Neural cell (in vitro differentiated cells): ENCODE results near the gene ARID3B. TPM values are rescaled to one million over a fixed set of nuclear protein-coding genes. Genes with fewer than 3 reads are reported as not detected.

Experiments used
- H2AFZ ChIP-seq: fragments of 200-600, 300-800 bp; sonication (generic), shearing (Covaris generic); 2 replicates; pipeline ENCODE4 v1.6.0; 2014; ENCODE audit warnings: low read depth, mild to moderate bottlenecking, antibody characterized with exemption, low read length, moderate library complexity
- H3F3A ChIP-seq: fragments of 200-600 bp; shearing (Covaris generic); 2 replicates; pipeline ENCODE4 v1.6.1; 2016; ENCODE audit warnings: mild to moderate bottlenecking, moderate library complexity, mixed read lengths, antibody characterized with exemption, low read length; ENCODE audit not compliant: insufficient read depth, poor library complexity, severe bottlenecking
- H3K27ac ChIP-seq: fragments of 200-600, 300-800 bp; sonication (generic), shearing (Covaris generic); 2 replicates; pipeline ENCODE4 v1.5.1; 2014; ENCODE audit warnings: mild to moderate bottlenecking, low read length, moderate library complexity
- H3K27me3 ChIP-seq: fragments of 300-800, 200-600 bp; sonication (generic), shearing (Covaris generic); 2 replicates; pipeline ENCODE4 v1.6.0; 2014; ENCODE audit warnings: mild to moderate bottlenecking, low read depth, low read length, moderate library complexity; ENCODE audit not compliant: insufficient read depth
- H3K36me3 ChIP-seq: fragments of 300-800, 200-600 bp; sonication (generic), shearing (Covaris generic); 2 replicates; pipeline ENCODE4 v1.5.1; 2014; ENCODE audit warnings: mild to moderate bottlenecking, antibody characterized with exemption, low read length, moderate library complexity; ENCODE audit not compliant: insufficient read depth
- H3K4me2 ChIP-seq: fragments of 300-800, 200-600 bp; sonication (generic), shearing (Covaris generic); 2 replicates; pipeline ENCODE4 v1.6.0; 2014; ENCODE audit warnings: mild to moderate bottlenecking, low read length
- H3K4me3 ChIP-seq: fragments of 300-800, 200-600 bp; sonication (generic), shearing (Covaris generic); 2 replicates; pipeline ENCODE4 v1.5.1; 2014; ENCODE audit warnings: mild to moderate bottlenecking, low read length, moderate library complexity
- H3K79me2 ChIP-seq: fragments of 200-600 bp; shearing (Covaris generic); replicated peaks from 2 replicates; pipeline ENCODE4 v1.6.0; 2014; ENCODE audit warnings: mild to moderate bottlenecking, low read length, moderate library complexity; ENCODE audit not compliant: insufficient read depth
- H3K9ac ChIP-seq: fragments of 300-800, 200-600 bp; sonication (generic), shearing (Covaris generic); 2 replicates; pipeline ENCODE4 v1.6.1; 2016; ENCODE audit warnings: mild to moderate bottlenecking, low read length, mixed read lengths
- H3K9me2 ChIP-seq: fragments of 200-600 bp; shearing (Covaris generic); 2 replicates; pipeline ENCODE4 v1.6.1; 2016; ENCODE audit warnings: mild to moderate bottlenecking, low read length, mixed read lengths; ENCODE audit not compliant: insufficient read depth
- H3K9me3 ChIP-seq: fragments of 200-600, 300-800 bp; sonication (generic), shearing (Covaris generic); 2 replicates; pipeline ENCODE4 v1.6.1; 2016; ENCODE audit warnings: mild to moderate bottlenecking, mixed run types, low read length, moderate library complexity, mixed read lengths
- H4K20me1 ChIP-seq: fragments of 200-600 bp; shearing (Covaris generic); 2 replicates; pipeline ENCODE4 v1.6.1; 2016; ENCODE audit warnings: mild to moderate bottlenecking, mixed run types; ENCODE audit not compliant: insufficient read depth
- CTCF ChIP-seq: fragments of 450-650 bp; IDR thresholded peaks from 2 replicates; pipeline ENCODE4 v1.5.1; 2014; ENCODE audit warnings: antibody characterized with exemption, mild to moderate bottlenecking, moderate library complexity; ENCODE audit not compliant: poor library complexity, severe bottlenecking
- EP300 ChIP-seq: fragments of 450-650 bp; conservative IDR thresholded peaks from 2 replicates; pipeline ENCODE4 v1.6.1; 2014; ENCODE audit warnings: antibody characterized with exemption, mild to moderate bottlenecking, moderate library complexity; ENCODE audit not compliant: poor library complexity, severe bottlenecking
- EZH2 ChIP-seq: fragments of 200-600, 300-800 bp; shearing (Covaris generic), sonication (generic); IDR thresholded peaks from 2 replicates; pipeline ENCODE4 v1.6.1; 2014; ENCODE audit warnings: antibody characterized with exemption, low read length, borderline replicate concordance, mild to moderate bottlenecking; ENCODE audit not compliant: insufficient read depth, poor library complexity, severe bottlenecking
- MXI1 ChIP-seq: fragments of 450-650 bp; conservative IDR thresholded peaks from 2 replicates; pipeline ENCODE4 v1.6.1; 2014; ENCODE audit warnings: antibody characterized with exemption, mild to moderate bottlenecking; ENCODE audit not compliant: poor library complexity, severe bottlenecking
- POLR2AphosphoS5 ChIP-seq: IDR thresholded peaks from 2 replicates; pipeline ENCODE4 v1.6.1; 2012
- RAD21 ChIP-seq: fragments of 450-650 bp; conservative IDR thresholded peaks from 2 replicates; pipeline ENCODE4 v1.6.1; 2014; ENCODE audit warnings: antibody characterized with exemption, mild to moderate bottlenecking, moderate library complexity
- REST ChIP-seq: IDR thresholded peaks from 2 replicates; pipeline ENCODE4 v1.6.1; 2012; ENCODE audit warnings: borderline replicate concordance
- SMC3 ChIP-seq: fragments of 450-650 bp; conservative IDR thresholded peaks from 2 replicates; pipeline ENCODE4 v1.6.1; 2014; ENCODE audit warnings: antibody characterized with exemption, mild to moderate bottlenecking, moderate library complexity; ENCODE audit not compliant: poor library complexity
- TAF1 ChIP-seq: IDR thresholded peaks from 2 replicates; pipeline ENCODE4 v1.6.1; 2012; ENCODE audit warnings: low read depth
- polyA plus RNA-seq: library from polyadenylated mRNA; depleted of rRNA; stranded (reverse); fragments of >200 nt; gene quantifications from 2 replicates; pipeline ENCODE4 v1.2.3, GENCODE V29; 2014

The ARID3B gene
- polyA plus RNA-seq, 1 donor from 2014 or later, result 11.2 TPM

GRCh38 chr15:74584204-74584603 lies 43.2 kb downstream of the ARID3B start:
- Histone ChIP-seq H3K9me3 (no peaks in the 10 kb centered on the region), H3F3A (no peaks in the 10 kb centered on the region), H2AFZ (no peak overlapping the region), H4K20me1 (no peaks in the 10 kb centered on the region), H3K9ac (no peak overlapping the region), H3K9me2 (no peaks in the 10 kb centered on the region), H3K79me2 (no peaks in the 10 kb centered on the region), H3K4me3 (no peak overlapping the region), H3K36me3 (no peaks in the 10 kb centered on the region), H3K27ac (no peak overlapping the region), H3K4me2 (no peak overlapping the region), H3K27me3 (no peaks in the 10 kb centered on the region)
- TF ChIP-seq CTCF (no peak), EP300 (no peak), SMC3 (no peak)

GRCh38 chr15:74584779-74585178 lies 43.8 kb downstream of the ARID3B start:
- Histone ChIP-seq H3F3A (no peaks in the 10 kb centered on the region), H3K9me3 (no peaks in the 10 kb centered on the region), H3K79me2 (no peaks in the 10 kb centered on the region), H2AFZ (no peak overlapping the region), H3K9me2 (no peaks in the 10 kb centered on the region), H4K20me1 (no peaks in the 10 kb centered on the region), H3K4me2 (no peak overlapping the region), H3K27me3 (no peaks in the 10 kb centered on the region), H3K27ac (no peak overlapping the region), H3K36me3 (no peaks in the 10 kb centered on the region), H3K9ac (no peak overlapping the region), H3K4me3 (no peak overlapping the region)
- TF ChIP-seq POLR2AphosphoS5 (no peak), MXI1 (no peak), TAF1 (no peak), SMC3 (no peak), RAD21 (no peak), EP300 (no peak), CTCF (no peak), REST (no peak), EZH2 (no peak)
